NK-92 (cell line): ENCODE results near the gene CRNKL1.
"Not testable (repeated sequence)": the region's sequence is repeated elsewhere in the genome, so short reads cannot be mapped to it uniquely, and the experiment has no call there.

ENCODE experiments used
- DNase-seq: peaks from one replicate; lab custom pipeline; 2025; ENCODE audit not compliant: unreplicated experiment; lab: John Stamatoyannopoulos, UW

The CRNKL1 gene

DNA sequence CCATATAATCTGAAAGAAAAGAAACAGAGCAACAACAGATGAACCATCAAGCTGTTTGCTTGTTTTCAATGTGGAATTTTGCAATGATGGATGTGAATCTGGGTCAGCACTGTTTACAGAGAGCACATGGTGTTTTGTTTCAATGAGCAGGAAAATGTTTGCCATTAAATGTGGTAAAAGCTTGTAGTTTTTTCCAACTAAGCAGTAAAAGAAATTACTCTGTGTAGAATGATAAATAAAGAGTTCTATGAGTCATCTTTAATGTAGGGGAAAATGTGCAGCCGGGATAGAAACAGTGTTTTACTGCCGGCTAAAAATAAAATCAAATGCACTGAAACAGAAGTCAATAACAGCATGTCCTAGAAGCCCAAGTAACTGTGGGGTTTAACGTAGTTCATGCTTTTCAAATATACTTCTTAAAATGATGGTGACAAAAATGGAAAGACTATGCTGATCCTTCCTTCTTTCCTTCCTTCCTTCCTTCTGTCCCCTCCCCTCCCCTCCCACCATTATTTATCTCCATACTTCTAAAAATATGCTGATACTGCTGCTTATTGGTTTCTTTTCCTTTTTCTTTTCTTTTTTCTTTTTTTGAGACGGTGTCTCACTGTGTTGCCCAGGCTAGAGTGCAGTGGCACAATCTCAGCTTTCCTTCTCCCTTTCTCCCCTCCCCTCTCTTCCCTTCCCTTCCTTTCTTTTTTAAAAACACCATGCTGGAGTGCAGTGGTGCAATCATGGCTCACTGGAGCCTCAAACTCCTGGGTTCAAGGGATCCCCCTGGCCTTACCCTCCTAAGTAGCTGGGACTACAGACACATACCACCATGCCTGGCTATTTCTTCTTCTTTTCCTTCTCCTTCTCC lies 41.4 kb downstream of the CRNKL1 start:
- DNase-seq, result no peak

DNA sequence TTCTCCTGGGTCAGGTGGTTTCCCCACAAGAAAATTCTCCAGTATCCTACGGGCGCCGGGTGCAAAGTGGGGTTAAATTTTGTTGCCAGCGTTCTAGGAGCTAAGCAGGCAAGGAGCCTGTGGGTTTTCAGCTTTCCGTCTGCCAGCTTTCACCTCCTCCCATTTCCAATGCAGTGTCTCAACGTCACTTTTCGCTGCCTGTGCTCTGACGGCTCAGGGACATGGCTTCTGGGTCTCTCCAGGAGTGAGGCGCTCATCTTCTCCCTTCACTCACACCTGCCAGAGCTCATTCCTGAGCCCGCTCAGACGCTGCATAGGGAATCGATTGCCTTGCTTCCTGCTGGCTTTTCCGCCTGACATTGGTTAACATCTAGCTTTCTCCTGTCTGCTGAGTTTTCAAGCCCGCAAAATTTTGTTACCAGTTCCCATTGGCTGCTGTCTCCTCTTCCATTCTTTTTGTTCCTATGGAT lies 42.4 kb downstream of the CRNKL1 start:
- no peak for DNase-seq

DNA sequence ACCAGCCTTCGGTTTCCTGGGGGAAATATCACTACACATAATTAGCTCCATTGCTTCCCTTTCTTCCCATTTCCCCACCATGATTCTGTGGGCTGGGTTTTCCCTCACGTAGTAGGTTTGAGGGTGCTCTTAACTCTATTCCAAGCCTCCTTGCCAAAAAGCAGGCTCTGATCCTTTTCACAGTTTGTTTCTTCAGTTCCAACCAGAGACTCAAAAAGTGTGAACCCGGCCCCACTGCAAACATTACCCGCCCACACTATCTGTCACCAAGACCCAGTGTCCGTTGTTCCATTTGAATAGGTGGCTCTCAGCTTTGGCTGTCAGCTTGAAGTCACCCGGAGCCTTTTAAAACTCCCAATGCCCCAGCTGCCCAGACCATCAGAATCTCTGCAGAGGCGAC lies 46.9 kb downstream of the CRNKL1 start:
- no peak for DNase-seq

DNA sequence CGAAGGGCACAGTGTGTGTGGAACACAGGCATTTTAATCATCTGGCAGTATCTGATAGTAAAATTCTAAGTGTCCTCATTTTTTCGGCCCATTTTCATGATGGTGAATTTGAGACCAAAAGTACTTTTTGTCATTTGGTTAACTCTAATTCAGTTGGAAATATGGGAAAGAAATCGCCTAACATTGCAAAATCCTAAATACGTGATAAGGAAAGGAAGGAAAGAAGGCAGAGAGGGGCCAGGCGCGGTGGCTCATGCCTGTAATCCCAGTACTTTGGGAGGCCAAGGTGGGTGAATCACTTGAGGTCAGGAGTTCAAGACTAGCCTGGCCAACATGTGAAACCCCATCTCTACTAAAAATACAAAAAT lies 48.3 kb downstream of the CRNKL1 start:
- DNase-seq, result not testable (repeated sequence)

DNA sequence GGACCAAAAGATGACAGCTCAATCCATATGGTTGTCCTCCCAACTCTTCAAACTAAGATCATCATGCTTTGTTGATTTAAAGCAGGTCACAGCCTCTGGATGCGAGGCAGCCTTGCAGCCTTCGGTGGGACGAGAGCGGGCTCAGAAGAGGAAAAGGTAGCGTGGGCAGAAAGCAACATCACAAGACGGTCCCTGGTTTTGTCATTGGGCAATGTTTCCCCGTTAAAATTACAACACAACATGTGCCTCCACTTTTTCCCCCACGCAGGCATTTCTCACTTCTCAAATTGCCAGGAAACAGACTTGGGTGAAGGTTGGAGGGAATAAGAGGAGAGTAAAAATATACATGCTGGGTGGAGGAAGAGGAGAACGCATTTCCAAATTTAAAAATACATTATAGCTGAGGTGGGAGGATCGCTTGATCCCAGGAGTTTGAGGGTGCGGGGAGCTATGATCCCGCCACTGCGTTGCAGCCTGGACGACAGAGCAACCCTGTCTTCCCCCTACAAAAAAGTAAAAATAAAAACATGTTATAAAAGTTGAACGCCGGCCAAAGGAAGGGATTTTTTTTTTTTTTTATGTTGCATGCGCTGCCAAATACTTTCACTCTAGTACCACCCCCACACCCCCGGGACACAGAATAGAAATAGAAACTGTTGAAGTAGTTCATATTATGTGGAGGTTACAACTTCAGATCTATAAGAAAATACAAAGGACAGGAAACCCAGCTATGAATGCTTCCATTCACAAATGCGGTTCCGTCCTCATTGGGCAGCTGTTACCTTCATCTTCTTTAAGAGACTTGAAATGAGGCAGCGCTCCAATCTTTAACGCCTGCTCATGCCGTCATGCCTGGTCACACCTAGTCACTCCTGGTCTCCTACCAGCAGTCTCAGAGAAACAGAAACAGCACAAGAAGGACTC lies 49.0 kb downstream of the CRNKL1 start:
- no peak for DNase-seq

DNA sequence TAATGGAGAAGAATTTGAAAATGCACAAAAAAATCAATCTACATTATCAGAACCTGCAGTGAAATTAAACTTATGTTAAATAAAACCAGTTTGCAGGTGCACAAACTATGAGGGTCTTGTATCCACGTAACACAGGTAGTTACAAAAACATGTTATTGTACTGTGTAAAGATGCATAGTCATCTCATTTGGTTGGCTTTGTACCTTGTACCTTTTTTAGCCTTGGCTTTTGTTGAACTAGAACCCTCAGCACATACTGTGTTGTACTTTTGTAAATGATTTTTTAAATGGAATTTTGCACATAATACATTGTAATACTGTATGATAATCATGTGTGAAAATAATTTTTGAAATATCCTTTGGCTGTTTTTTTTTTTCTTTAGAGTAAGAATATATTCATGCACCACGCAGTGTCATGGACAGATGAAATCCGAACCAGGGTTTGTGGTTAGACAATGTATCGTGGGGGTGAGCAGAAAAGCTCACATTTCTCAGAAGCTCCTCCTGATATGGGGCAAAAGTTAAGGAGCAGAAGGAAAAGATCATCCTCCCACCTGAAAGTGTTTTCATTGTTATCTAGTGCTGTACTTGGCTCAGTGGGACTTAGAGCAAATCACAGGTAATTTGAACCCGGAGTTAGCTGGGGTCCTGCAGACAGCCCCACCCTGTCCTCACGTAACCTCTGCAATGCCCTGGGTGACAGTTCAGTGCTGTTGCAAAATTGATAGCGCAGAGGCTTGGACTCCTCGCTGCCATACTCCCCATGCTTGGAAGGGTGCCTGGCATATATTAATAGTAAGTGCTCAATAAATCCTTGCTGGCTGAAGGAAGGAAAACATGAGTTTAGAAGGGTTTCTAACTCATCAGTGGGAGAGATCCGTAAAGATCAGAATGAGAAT lies 49.9 kb downstream of the CRNKL1 start:
- DNase-seq, result no peak

DNA sequence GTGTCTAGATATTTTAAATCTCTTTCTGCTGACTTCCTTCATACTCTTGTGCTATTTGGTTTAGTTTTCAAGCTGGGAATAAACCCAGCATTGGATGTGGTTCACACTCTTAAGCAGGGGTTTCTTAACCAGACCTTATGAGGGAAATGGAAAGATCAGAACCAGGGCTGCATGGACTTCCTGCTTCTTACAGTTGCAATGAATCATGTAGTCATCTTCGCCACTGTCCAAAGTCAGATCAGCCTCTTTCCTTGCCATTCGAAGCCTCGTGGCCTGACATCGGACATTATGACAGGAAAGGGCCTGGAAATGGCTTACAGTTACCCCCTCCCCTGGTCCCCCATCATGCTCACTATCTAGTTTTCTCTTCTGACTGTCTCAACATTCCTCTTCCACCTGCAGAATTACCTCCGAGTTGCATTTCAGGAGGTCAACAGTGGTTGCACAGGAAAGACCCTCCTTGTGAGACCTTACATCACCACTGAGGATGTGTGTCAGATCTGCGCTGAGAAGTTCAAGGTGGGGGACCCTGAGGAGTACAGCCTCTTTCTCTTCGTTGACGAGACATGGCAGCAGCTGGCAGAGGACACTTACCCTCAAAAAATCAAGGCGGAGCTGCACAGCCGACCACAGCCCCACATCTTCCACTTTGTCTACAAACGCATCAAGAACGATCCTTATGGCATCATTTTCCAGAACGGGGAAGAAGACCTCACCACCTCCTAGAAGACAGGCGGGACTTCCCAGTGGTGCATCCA lies 51.9 kb downstream of the CRNKL1 start:
- no peak for DNase-seq

DNA sequence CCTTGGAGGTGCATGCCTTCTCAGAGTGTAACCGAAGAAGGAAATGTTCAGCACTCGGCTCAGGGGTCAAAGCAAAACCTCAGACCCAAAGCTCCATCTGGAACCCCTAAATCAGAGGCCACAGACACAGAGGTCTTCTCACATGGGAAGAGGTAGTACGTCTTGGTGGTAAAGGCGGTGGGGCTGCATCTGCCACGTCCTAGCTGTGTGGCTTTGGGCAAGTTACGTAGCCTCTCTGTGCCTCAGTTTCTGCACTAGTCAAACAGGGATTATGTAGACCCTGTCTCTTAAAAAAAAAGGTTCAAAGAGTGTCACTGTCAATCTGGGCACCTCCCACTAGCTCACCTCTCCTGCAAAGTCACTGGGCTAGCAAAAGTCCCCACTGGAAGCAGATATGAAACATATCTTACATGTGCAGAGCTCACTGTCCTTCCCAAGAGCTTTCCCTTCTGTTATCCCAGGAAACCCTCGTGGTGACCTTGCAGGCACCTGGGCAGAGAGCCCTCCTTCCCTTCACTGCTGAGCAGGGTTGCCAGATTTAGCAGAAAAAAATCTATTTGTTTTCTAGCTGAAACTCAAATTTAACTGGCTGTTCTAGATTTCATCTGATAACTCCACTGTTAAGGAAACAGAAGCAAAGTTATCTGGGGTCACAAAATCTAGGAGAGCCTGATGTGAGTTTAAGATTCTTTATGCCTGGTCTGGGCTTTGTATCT lies 53.1 kb downstream of the CRNKL1 start:
- no peak for DNase-seq

DNA sequence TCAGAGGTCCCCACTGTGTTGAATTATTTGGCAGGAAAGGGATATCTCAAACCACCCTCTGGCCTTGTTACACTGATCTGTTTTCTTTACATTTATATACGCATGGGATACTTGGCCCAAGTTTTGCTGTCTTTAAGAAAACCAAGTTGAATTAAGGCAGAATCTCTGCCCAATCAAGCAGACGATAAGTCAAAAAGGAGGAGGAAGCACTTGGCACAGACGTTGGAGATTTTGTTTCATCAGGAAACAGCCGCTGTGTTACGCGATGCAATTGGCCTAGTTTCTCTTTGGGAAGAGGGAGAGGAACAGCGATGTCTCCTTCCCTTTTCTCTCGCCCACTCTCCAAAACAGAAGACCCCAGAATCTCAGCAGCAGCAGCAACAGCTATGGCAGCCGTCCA lies 55.3 kb downstream of the CRNKL1 start:
- no peak for DNase-seq

DNA sequence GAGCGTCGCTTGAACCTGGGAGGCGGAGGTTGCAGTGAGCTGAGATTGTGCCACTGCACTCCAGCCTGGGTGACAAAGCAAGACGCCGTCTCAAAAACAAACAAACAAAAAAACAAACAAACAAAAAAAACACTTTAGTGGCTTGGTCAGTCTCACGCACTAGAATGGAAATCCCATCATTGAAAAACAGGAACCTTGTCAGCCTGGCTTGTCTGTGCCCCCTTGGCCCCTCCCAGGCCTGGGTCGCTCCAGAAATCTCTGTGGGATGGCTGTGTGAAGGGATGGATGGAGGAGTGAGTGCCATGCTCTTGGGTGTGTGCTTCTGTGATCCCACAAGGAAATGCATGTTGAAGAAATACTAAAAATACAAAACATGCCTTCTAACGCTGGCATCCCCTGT lies 56.0 kb downstream of the CRNKL1 start:
- no peak for DNase-seq

DNA sequence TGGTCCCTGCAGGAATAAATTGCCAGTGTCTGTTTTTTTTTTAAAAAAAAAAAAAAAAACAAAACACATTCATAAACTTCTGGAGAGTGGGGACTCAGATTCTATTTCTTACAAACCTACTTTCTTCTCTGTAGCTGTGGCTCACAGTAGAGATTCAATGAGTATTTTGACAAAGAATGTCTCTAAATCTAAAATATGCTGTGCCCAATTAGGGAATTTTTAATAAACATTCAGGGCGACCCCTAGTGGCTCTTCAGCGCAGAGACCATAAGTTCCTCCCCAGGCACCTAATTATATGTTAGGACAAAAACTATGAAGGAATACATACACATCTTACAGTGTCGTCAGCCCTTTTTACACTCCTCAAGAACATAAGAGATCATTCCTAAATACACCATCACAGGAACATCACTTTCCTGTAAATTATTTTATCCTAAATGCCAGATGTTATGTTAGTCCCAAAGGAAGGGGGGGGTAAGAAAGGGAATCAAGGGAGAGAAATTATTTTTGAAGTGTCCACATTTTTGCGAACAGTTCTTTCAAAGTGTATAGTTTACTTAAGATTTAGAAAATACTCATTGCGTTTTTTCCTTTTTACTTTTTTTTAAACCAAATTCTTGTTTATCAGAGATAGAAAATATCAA lies 56.9 kb downstream of the CRNKL1 start:
- no peak for DNase-seq

DNA sequence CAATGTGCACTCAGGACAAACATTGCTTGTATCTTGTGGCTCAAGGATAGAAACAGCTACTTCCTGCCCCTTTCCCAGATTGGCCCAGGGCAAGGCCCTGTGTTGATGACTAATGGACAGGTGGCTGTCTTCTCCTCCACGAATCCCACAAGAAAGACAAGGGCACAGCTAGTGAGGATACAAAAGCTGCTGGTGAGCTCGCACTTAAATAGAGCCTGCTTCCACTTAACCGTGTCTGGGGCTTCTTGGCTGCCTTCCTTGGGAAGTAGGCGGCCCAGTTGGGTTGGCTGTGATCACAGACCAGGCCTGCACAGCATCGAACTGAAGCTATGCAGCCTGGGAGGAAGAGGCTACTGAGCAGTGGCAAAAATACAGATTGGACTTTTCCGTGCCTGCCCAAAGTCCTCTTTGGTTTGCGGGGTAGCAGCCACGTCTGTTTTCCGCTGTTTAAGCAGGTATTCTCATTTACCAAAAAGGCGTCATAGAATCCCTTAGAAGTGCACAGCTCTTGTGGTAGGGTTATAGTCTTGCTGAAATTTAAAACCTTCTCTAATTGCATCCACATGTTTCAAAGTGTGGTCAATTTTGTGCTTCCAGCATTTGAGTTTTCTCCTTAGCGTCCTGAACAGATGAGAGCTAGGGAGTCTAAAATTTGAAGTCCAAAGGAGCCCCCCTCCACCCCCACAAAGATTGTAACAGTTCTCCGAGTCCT lies 58.2 kb downstream of the CRNKL1 start:
- DNase-seq, result no peak

DNA sequence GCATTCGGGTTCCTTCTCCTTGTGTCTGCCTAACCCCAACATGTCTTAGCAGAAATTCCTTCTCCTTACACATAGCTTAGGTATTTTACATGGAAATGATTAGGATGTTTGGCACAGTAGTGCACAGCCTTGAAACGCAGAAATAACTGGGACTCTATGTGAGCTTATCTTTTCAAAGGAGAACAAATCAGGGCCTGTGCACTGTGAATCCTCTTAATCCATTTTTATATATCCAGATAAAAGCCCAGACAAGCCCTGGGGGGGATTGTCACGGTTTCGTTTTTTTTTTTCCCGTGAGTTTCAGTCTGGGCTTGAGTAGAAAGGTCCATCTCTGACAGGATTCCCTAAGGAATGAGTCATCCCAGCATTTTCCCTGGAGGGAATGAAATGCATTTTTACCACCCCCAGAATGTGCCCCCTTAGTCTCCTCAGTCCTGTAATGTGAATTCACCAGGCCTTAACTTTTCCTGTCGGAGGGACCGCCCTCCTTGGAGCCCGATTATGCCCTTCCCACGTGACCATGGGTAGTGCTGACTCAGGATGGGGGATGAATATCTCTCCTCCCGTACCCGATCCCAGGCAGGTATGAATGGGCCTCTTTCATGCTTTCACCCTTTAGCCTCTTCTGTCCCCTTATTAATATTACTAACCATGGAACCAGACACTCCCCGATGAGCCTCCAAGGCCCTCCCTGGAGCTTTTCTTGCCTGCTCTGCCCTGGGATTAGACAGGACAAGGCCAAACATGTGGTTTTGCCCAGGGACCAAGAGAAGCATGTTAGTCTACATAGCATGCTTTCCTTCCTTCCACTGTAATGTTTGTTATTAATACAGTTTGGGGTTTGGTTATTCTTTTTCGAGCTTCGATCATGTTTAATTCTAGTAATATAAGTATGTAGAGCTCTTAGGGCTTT lies 59.0 kb downstream of the CRNKL1 start:
- no peak for DNase-seq

DNA sequence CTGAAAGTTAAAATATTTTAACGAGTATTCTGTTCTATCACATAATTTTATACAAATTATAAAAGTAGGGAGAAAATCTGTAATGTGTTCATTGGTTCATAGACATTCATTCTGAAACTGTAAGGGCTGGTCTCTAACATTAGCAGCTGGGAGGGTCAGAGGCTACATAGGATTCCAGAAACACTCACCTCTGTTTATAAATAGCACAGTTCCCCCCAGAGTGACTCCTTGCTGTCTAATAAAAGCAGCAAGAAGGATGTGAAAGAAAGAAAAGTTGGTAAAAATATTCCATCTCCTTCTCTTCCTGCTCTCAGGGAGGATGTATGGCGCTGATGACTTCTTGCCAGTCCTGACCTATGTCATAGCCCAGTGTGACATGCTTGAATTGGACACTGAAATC lies 60.4 kb downstream of the CRNKL1 start:
- no peak for DNase-seq

DNA sequence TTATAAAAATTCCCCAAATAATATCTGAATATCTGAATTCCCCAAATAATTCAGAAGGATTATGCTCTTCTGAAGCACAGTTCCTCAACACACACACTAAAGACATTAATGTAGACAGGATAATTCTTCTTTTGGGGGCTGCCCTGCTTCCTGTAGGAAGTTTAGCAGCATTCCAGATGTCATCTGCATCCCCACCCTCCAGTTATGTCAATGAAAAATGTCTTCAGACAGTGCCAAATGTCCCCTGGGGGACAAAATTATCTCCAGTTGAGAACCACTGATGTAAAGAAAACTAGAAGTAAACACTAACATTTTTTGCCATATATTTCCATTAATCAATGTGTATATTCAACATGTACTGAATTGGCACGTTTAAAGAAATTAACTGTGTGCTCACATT lies 61.0 kb downstream of the CRNKL1 start:
- DNase-seq, result no peak

DNA sequence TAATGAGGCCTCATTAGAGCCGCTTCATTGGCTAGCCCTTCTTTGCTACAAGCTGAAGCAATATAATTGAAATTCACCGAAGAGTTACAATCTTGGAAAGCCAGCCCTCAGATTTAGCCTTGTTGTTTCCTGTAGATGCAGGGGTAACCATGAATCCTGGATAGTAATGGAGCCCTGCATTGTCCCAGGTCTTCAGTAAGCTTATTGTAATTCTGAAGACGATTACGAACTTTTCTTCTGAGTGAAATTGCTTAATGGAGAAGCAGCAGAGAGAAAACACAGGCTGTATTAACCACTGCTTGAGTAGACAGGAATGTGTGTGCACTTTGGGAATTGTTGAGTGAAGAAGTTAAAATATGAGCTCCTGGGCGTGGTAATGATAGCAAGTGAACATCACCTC lies 61.4 kb downstream of the CRNKL1 start:
- DNase-seq, result no peak

DNA sequence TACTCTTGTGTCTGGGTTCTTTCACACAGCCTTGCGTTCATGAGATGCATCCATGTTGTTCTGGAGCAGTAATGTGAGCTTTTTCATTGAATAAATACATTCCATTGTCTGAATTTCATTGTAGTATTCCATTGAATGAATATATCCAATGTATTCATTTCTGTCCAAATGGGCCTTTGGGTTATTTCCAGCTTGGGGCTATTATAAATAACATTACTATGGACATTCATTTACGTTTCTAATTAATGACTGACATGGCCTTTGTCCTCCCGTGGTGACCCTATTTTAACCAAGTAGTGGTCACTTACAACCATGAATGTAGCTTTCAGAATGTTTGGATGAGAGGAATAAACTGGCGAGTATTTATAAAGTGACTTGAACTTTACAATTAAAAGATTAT lies 65.2 kb downstream of the CRNKL1 start:
- no peak for DNase-seq

DNA sequence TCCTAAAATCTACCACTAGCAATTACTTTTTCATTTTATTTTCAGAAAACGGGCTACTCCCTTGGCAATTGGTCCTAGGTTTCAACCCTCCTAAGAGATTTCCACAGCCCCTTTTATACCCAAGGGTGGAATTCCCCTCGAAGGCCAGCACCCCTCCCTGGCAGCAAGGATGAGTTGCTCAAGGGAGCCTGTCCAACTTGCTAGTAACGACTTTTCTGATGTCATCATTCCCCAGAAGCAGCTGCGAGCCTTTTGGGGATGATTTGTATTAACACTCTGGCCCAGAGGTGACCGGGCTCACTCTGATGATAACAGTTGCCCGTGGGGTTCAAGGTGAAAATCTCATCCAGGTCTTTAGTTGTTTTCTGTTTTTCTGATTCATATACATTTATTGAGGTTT lies 65.8 kb downstream of the CRNKL1 start:
- DNase-seq, result no peak
